ENCODE data around the gene STK32C. TPM values are rescaled to one million over a fixed set of nuclear protein-coding genes. Genes with fewer than 3 reads are reported as not detected.

Gene STK32C
- total RNA-seq, 1 experiment from 2014 or later: 16.5 TPM

DNA sequence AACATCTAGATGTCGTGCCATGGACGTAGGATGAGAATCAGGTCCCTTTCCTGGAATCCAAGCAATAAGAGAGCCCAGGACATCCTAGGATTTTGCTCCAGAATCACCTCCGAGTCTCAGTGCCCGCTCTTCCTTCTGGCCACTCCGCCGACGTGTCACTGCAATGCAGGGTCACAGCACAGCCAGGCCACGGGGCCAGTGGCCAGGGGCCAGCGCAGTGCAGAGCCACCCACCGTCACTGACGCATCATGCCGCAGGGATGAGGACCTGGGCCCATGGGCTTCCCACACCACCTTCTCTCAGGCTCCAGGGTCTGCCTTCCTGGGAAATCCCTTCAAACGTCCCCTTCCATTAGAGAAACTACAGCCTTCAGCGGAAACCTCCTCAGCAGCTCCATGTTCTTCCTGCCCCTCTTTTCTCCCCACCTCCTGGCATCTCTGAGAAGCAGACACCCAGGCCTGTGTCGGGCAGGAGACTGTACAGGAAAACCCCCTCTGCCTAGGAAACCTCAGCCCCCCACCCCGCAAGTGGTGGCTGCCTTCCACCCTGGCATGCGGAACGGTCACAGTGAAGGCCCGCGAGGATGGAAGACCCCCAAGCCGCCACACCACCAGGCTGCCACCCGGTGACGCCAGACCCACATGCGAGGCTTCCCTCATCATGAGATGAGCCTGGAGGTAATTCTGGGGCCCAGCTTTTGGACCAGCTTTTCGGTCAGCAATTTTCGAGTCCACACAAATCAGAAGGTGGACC lies 32.1 kb downstream of the STK32C start:
- no peak overlapping the region for H3K27ac ChIP-seq (ENCODE audit: low read depth, low read length, poor library complexity, severe bottlenecking)
- DNase-seq (ENCODE audit: low spot score): no peak
- no peaks in the 10 kb centered on the region for H3K9me3 ChIP-seq (ENCODE audit: low read depth, low read length, poor library complexity, severe bottlenecking)
- BruUV-seq (replicated peaks): no TSS peak
- ChIA-PET CTCF (no interaction called here), POLR2A (ENCODE audit: low non-redundant PET) (no interaction called here)
- no peak overlapping the region for H3K4me3 ChIP-seq (ENCODE audit: low read depth, low read length, poor library complexity, severe bottlenecking)
- no peaks in the 10 kb centered on the region for H3K27me3 ChIP-seq (replicated peaks; ENCODE audit: insufficient read depth, low read depth, low read length, poor library complexity)
- TF ChIP-seq EZH2 (IDR thresholded peaks at IDR 0.05; ENCODE audit: borderline replicate concordance, low read depth, low read length, poor library complexity, severe bottlenecking): no peak
- TF ChIP-seq, protein P1, sequence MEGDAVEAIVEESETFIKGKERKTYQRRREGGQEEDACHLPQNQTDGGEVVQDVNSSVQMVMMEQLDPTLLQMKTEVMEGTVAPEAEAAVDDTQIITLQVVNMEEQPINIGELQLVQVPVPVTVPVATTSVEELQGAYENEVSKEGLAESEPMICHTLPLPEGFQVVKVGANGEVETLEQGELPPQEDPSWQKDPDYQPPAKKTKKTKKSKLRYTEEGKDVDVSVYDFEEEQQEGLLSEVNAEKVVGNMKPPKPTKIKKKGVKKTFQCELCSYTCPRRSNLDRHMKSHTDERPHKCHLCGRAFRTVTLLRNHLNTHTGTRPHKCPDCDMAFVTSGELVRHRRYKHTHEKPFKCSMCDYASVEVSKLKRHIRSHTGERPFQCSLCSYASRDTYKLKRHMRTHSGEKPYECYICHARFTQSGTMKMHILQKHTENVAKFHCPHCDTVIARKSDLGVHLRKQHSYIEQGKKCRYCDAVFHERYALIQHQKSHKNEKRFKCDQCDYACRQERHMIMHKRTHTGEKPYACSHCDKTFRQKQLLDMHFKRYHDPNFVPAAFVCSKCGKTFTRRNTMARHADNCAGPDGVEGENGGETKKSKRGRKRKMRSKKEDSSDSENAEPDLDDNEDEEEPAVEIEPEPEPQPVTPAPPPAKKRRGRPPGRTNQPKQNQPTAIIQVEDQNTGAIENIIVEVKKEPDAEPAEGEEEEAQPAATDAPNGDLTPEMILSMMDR (conservative IDR thresholded peaks at IDR 0.05; ENCODE audit: low read depth, low read length): no peak
- intact Hi-C loops (cut with micrococcal nuclease; ENCODE audit: unreplicated experiment): no loop called here
- no peaks in the 10 kb centered on the region for H3K36me3 ChIP-seq (ENCODE audit: insufficient read depth, low read length, poor library complexity, severe bottlenecking)
- H3K4me1 ChIP-seq (ENCODE audit: insufficient read depth, low read length, poor library complexity, severe bottlenecking): no peaks in the 10 kb centered on the region

DNA sequence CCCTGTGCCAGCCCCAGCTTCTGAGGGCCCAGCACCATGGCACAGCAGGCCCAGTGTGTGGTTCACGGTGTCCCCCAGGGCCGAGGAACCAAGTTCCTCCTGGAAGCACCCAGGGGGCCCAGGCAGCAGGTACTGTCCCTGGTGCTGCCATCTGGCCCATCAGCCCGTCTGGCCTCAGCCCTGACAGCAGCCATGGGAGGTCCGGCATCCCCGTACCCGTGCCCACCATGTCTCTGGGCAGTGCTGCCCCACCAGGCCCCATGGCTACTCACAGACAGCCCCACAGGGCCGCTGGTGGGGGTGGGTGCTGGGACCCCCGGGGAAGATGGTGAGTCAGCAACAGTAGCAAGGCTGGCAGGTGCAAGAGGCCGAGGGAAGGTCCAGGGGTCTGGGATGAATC lies 32.8 kb downstream of the STK32C start:
- BruUV-seq (replicated peaks): no TSS peak
- intact Hi-C loops (cut with micrococcal nuclease; ENCODE audit: unreplicated experiment): no loop called here

DNA sequence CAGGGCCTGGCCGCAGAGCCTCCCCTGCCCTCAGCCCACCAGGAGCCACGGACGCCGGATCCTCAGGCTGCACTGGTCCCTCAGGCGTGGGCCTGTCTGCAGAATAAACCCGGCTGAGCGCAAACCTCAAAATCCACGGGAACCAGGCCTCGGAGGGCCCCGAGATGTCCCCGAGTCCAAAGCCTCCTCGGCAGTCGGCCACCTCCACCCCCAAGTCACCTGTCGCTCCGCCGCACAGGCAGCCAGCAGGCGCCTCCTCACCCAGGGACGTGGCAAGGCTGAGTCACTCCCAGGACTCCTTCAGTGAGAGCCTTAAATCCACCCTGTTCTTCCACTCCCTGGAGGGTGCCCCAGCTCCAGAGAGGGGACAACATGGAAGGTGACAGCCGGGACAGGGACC lies 33.2 kb downstream of the STK32C start:
- intact Hi-C loops (cut with micrococcal nuclease; ENCODE audit: unreplicated experiment): no loop called here
- no TSS peak for BruUV-seq (replicated peaks)
- Histone ChIP-seq H3K4me1 (ENCODE audit: insufficient read depth, low read length, poor library complexity, severe bottlenecking) (no peaks in the 10 kb centered on the region), H3K36me3 (ENCODE audit: insufficient read depth, low read length, poor library complexity, severe bottlenecking) (no peaks in the 10 kb centered on the region), H3K27me3 (replicated peaks; ENCODE audit: insufficient read depth, low read depth, low read length, poor library complexity) (no peaks in the 10 kb centered on the region), H3K4me3 (ENCODE audit: low read depth, low read length, poor library complexity, severe bottlenecking) (no peak overlapping the region), H3K9me3 (ENCODE audit: low read depth, low read length, poor library complexity, severe bottlenecking) (no peaks in the 10 kb centered on the region), H3K27ac (ENCODE audit: low read depth, low read length, poor library complexity, severe bottlenecking) (no peak overlapping the region)
- DNase-seq (ENCODE audit: low spot score): no peak
- ChIA-PET POLR2A (ENCODE audit: low non-redundant PET) (no interaction called here), CTCF (no interaction called here)
- TF ChIP-seq EZH2 (IDR thresholded peaks at IDR 0.05; ENCODE audit: borderline replicate concordance, low read depth, low read length, poor library complexity, severe bottlenecking): no peak
- TF ChIP-seq, protein P1 (conservative IDR thresholded peaks at IDR 0.05; ENCODE audit: low read depth, low read length): no peak

More for the DNA sequence above, 32.8 kb downstream of the STK32C start:
- Histone ChIP-seq H3K9me3 (ENCODE audit: low read depth, low read length, poor library complexity, severe bottlenecking) (no peaks in the 10 kb centered on the region), H3K27ac (ENCODE audit: low read depth, low read length, poor library complexity, severe bottlenecking) (no peak overlapping the region), H3K4me3 (ENCODE audit: low read depth, low read length, poor library complexity, severe bottlenecking) (no peak overlapping the region), H3K27me3 (replicated peaks; ENCODE audit: insufficient read depth, low read depth, low read length, poor library complexity) (no peaks in the 10 kb centered on the region), H3K4me1 (ENCODE audit: insufficient read depth, low read length, poor library complexity, severe bottlenecking) (no peaks in the 10 kb centered on the region), H3K36me3 (ENCODE audit: insufficient read depth, low read length, poor library complexity, severe bottlenecking) (no peaks in the 10 kb centered on the region)
- ChIA-PET CTCF (no interaction called here), POLR2A (ENCODE audit: low non-redundant PET) (no interaction called here)
- no peak for DNase-seq (ENCODE audit: low spot score)
- TF ChIP-seq, protein P1 (conservative IDR thresholded peaks at IDR 0.05; ENCODE audit: low read depth, low read length): no peak
- TF ChIP-seq EZH2 (IDR thresholded peaks at IDR 0.05; ENCODE audit: borderline replicate concordance, low read depth, low read length, poor library complexity, severe bottlenecking): no peak

Measured in A673 (cell line).